HCT116 (cell line): Measurements from ENCODE around the gene COL5A1. TPM values are rescaled to one million over a fixed set of nuclear protein-coding genes. Genes with fewer than 3 reads are reported as not detected.

Experiments
- ATAC-seq: fragments of 200-7000 bp; cut with Tn5 transposase; 2 replicates; pipeline ENCODE4 v1.9.1; 2020; ENCODE audit warnings: mild to moderate bottlenecking, moderate library complexity
- BruUV-seq: library from RNA; stranded (reverse); fragments of 400-500 nt; replicated peaks from 2 replicates; lab custom pipeline; 2021; lab: Mats Ljungman, UMichigan
- CTCF ChIA-PET: fragments of 300-600 bp; sonication (Branson Sonifier 250); formaldehyde crosslinking; loops from one replicate; lab custom pipeline; 2021; ENCODE audit warnings: antibody characterized with exemption; lab: Charles Lee
- POLR2A ChIA-PET: fragments of 300-600, 350-600 bp; sonication (Branson Sonifier 250); formaldehyde crosslinking; loops from one replicate; lab custom pipeline; 2021; ENCODE audit warnings: antibody characterized with exemption; lab: Charles Lee
- RAD21 ChIA-PET, 2 experiments: fragments of 300-600 bp; sonication (Branson Sonifier 250); formaldehyde crosslinking; loops; one replicate each; lab custom pipeline; 2023; ENCODE audit warnings: low total read pairs in 2 of 2; ENCODE audit not compliant: uncharacterized antibody in 2 of 2, unreplicated experiment in 2 of 2, low non-redundant PET in 1 of 2; lab: Charles Lee
- DNase-seq: peaks from one replicate; pipeline ENCODE4 v3.0.0-alpha.2; 2010; ENCODE audit warnings: low read depth, low spot score
- H2AFZ ChIP-seq: fragments of 200-600 bp; shearing (Covaris generic), sonication (generic); 2 replicates; pipeline ENCODE4 v1.6.1; 2017; ENCODE audit warnings: low read depth, mixed run types, mixed read lengths, antibody characterized with exemption, low read length; ENCODE audit not compliant: poor library complexity, severe bottlenecking
- H3K27ac ChIP-seq: 2 replicates; pipeline ENCODE4 v1.5.1; 2012; ENCODE audit warnings: low read depth, low read length
- H3K27me3 ChIP-seq: fragments of 200-600 bp; sonication (generic); 2 replicates; pipeline ENCODE4 v1.6.1; 2016; ENCODE audit warnings: mixed run types, low read length, mixed read lengths; ENCODE audit not compliant: insufficient read depth
- H3K36me3 ChIP-seq, 2 experiments: fragments of 200-500 bp in 1 of 2; fragments of 200-600 bp in 1 of 2; sonication (Bioruptor generic) in 1 of 2; sonication (generic) in 1 of 2; 2 replicates each; pipeline versions ENCODE4 v1.5.1 to v1.6.1; 2014 to 2016; ENCODE audit warnings: low read length in 2 of 2, inconsistent platforms in 1 of 2, mixed read lengths in 1 of 2, mixed run types in 1 of 2; ENCODE audit not compliant: insufficient read depth in 2 of 2, control insufficient read depth in 1 of 2
- H3K4me1 ChIP-seq, 2 experiments: fragments of 200-600 bp in 1 of 2; sonication (generic) in 1 of 2; 2 replicates each; pipeline versions ENCODE4 v1.5.1 to v1.6.1; 2012 to 2017; ENCODE audit warnings: low read length in 2 of 2, inconsistent platforms in 1 of 2, mild to moderate bottlenecking in 1 of 2, mixed read lengths in 1 of 2, mixed run types in 1 of 2, moderate library complexity in 1 of 2; ENCODE audit not compliant: insufficient read depth in 2 of 2, control insufficient read depth in 1 of 2
- H3K4me2 ChIP-seq: fragments of 200-600 bp; sonication (generic); 2 replicates; pipeline ENCODE4 v1.6.1; 2017; ENCODE audit warnings: mixed run types, low read length, mixed read lengths
- H3K4me3 ChIP-seq, 2 experiments: fragments of 200-600 bp in 1 of 2; sonication (generic) in 1 of 2; replicated peaks in 1 of 2; 2 replicates each; pipeline ENCODE4 v1.5.1; 2011 to 2016; ENCODE audit warnings: low read length in 2 of 2, control low read depth in 1 of 2, low read depth in 1 of 2, mild to moderate bottlenecking in 1 of 2, mixed read lengths in 1 of 2, mixed run types in 1 of 2
- H3K79me2 ChIP-seq: fragments of 200-600 bp; sonication (generic); 2 replicates; pipeline ENCODE4 v1.6.1; 2017; ENCODE audit warnings: mild to moderate bottlenecking, mixed run types, low read length, moderate library complexity, mixed read lengths; ENCODE audit not compliant: insufficient read depth
- H3K9ac ChIP-seq: fragments of 200-600 bp; sonication (generic); 2 replicates; pipeline ENCODE4 v1.6.1; 2016; ENCODE audit warnings: low read length, mixed read lengths
- H3K9me2 ChIP-seq: fragments of 200-600 bp; sonication (generic), shearing (Covaris generic); 2 replicates; pipeline ENCODE4 v1.6.1; 2017; ENCODE audit warnings: mixed run types, mild to moderate bottlenecking, moderate library complexity; ENCODE audit not compliant: insufficient read depth
- H3K9me3 ChIP-seq, 2 experiments: fragments of 200-500 bp in 1 of 2; fragments of 200-600 bp in 1 of 2; sonication (Bioruptor generic) in 1 of 2; sonication (generic) in 1 of 2; 2 replicates each; pipeline ENCODE4 v1.6.1; 2014 to 2017; ENCODE audit warnings: low read length in 2 of 2, mixed read lengths in 2 of 2, inconsistent platforms in 1 of 2, low read depth in 1 of 2, mild to moderate bottlenecking in 1 of 2, mixed run types in 1 of 2, moderate library complexity in 1 of 2; ENCODE audit not compliant: control insufficient read depth in 1 of 2, insufficient read depth in 1 of 2
- H4K20me1 ChIP-seq: fragments of 200-600 bp; sonication (generic), shearing (Covaris generic); 2 replicates; pipeline ENCODE4 v1.6.1; 2017; ENCODE audit warnings: mixed run types, mild to moderate bottlenecking, moderate library complexity; ENCODE audit not compliant: insufficient read depth
- CBX3 ChIP-seq: IDR thresholded peaks from 2 replicates; pipeline ENCODE4 v1.6.1; 2012; ENCODE audit warnings: low read depth
- CEBPB ChIP-seq: IDR thresholded peaks from 2 replicates; pipeline ENCODE4 v1.6.1; 2012; ENCODE audit warnings: low read depth
- CTCF ChIP-seq, 3 experiments: fragments of 200-600 bp in 1 of 3; sonication (generic) in 1 of 3; IDR thresholded peaks in 2 of 3; conservative IDR thresholded peaks in 1 of 3; 2 replicates each; pipeline ENCODE4 v1.5.1; 2012 to 2017; ENCODE audit warnings: low read depth in 2 of 3, low read length in 2 of 3, antibody characterized with exemption in 1 of 3, borderline replicate concordance in 1 of 3, control low read depth in 1 of 3, mild to moderate bottlenecking in 1 of 3, mixed read lengths in 1 of 3, mixed run types in 1 of 3, moderate library complexity in 1 of 3; ENCODE audit not compliant: insufficient read depth in 1 of 3
- EGR1 ChIP-seq: IDR thresholded peaks from 2 replicates; pipeline ENCODE4 v1.6.1; 2012; ENCODE audit warnings: low read depth
- ELF1 ChIP-seq: IDR thresholded peaks from 2 replicates; pipeline ENCODE4 v1.6.1; 2012; ENCODE audit warnings: low read depth, borderline replicate concordance
- EZH2phosphoT487 ChIP-seq: fragments of 200-600 bp; IDR thresholded peaks from 2 replicates; pipeline ENCODE4 v1.6.1; 2018; ENCODE audit warnings: antibody characterized with exemption, borderline replicate concordance
- FOSL1 ChIP-seq: IDR thresholded peaks from 2 replicates; pipeline ENCODE4 v1.6.1; 2012; ENCODE audit warnings: low read depth
- MAX ChIP-seq: IDR thresholded peaks from 2 replicates; pipeline ENCODE4 v1.6.1; 2012
- POLR2A ChIP-seq: IDR thresholded peaks from 2 replicates; pipeline ENCODE4 v1.7.0; 2011; ENCODE audit warnings: borderline replicate concordance; ENCODE audit not compliant: insufficient read depth, insufficient read length; ENCODE audit errors: extremely low read depth
- REST ChIP-seq: IDR thresholded peaks from 2 replicates; pipeline ENCODE4 v1.6.1; 2012; ENCODE audit warnings: low read depth
- SIN3A ChIP-seq: IDR thresholded peaks from 2 replicates; pipeline ENCODE4 v1.6.1; 2012; ENCODE audit warnings: low read depth
- SP1 ChIP-seq: IDR thresholded peaks from 2 replicates; pipeline ENCODE4 v1.6.1; 2012; ENCODE audit warnings: low read depth
- SRF ChIP-seq: IDR thresholded peaks from 2 replicates; pipeline ENCODE4 v1.6.1; 2012; ENCODE audit warnings: low read depth
- YY1 ChIP-seq: IDR thresholded peaks from 2 replicates; pipeline ENCODE4 v1.6.1; 2011; ENCODE audit warnings: low read length, low read depth, moderate library complexity, mild to moderate bottlenecking; ENCODE audit not compliant: insufficient replicate concordance; ENCODE audit errors: extremely low read depth
- ZFX ChIP-seq: fragments of 450-650 bp; IDR thresholded peaks from 2 replicates; pipeline ENCODE4 v1.6.1; 2017
- ZNF274 ChIP-seq: fragments of 200-500 bp; sonication (Bioruptor generic); IDR thresholded peaks from 2 replicates; pipeline ENCODE4 v1.6.1; 2014; ENCODE audit warnings: mild to moderate bottlenecking, low read depth, low read length, inconsistent platforms
- intact Hi-C: fragments of 100-400 bp; cut with micrococcal nuclease; formaldehyde crosslinking; loops from 2 replicates; pipeline ENCODE4 v1.10.0; 2022
- total RNA-seq: library from RNA; stranded (reverse); gene quantifications from one replicate; pipeline ENCODE4 v1.2.1, GENCODE V29; 2021; ENCODE audit not compliant: unreplicated experiment

The COL5A1 gene
- total RNA-seq, 1 experiment from 2014 or later: 0.30 TPM

DNA sequence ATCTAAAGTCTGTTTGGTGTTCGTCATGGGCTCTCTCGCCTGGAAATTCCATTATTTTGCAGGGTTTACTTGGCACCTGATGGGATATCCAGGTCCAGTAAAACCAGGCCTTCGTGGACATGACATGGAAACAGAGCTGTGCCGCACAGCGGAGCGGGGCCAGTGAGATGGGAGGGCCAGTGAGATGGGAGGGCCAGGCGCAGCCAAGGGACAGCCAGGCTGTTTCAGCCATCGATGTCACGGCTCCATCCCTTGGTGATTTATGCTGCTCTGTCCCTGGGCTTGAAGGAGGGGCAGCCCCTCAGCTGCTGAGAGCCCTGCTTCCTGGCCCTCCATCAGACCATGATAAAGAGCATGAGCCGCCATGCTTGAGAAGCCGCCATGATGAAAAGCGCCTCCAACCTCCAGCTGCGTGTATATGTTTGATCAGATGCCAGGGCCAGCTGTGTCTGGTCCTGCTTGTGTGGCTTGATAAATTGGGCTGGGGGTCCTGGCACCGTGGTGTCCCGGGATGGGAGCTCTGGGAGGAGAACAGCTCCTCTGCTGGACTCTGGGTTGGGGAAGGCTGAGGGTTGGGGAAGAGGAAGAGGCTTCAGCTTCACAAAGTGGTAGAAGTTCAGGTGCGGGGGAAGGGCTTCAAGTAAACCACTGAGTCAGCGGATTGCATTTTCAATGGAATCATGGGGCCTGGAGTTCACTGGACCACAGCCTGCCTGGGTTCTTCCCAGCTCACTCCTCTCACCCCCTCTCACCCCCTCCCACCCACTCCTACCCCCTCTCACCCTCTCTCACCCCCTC, 6.1 kb upstream of the COL5A1 start:
- Histone ChIP-seq H3K36me3 (no peaks in the 10 kb centered on the region), H3K9me2 (no peaks in the 10 kb centered on the region), H2AFZ (no peak overlapping the region), H3K9me3 (no peaks in the 10 kb centered on the region), H3K79me2 (no peaks in the 10 kb centered on the region), H3K27me3 (no peaks in the 10 kb centered on the region; the same call in 1 of the 2 replicates)
- BruUV-seq: no TSS peak
- RAD21 ChIA-PET: no interaction called here
- ATAC-seq: no peak
- TF ChIP-seq MAX: no peak
- TF ChIP-seq ZNF274: no peak
- TF ChIP-seq ZFX: no peak
- TF ChIP-seq, all 23 proteins: peak for 0
- ChIA-PET CTCF (no interaction called here), POLR2A (no interaction called here)
- no peak overlapping the region for H3K4me3 ChIP-seq
- intact Hi-C loops: no loop called here
- H3K4me2 ChIP-seq: no peak overlapping the region
- H3K4me1 ChIP-seq: no peaks in the 10 kb centered on the region
- H3K9ac ChIP-seq: no peak overlapping the region
- no peak for DNase-seq
- H4K20me1 ChIP-seq: no peaks in the 10 kb centered on the region
- H3K27ac ChIP-seq: no peak overlapping the region

- no peak for DNase-seq
- Histone ChIP-seq H3K4me1 (no peaks in the 10 kb centered on the region), H3K27me3 (no peaks in the 10 kb centered on the region; the same call in 1 of the 2 replicates), H3K9ac (no peak overlapping the region), H3K79me2 (no peaks in the 10 kb centered on the region), H3K4me2 (no peak overlapping the region), H3K9me3 (no peaks in the 10 kb centered on the region), H4K20me1 (no peaks in the 10 kb centered on the region), H3K27ac (no peak overlapping the region), H3K9me2 (no peaks in the 10 kb centered on the region), H3K4me3 (no peak overlapping the region), H3K36me3 (no peaks in the 10 kb centered on the region), H2AFZ (no peak overlapping the region)
- intact Hi-C loops: no loop called here
- ATAC-seq: no peak
- BruUV-seq: no TSS peak
- POLR2A ChIA-PET: no interaction called here
- RAD21 ChIA-PET: no interaction called here
- CTCF ChIA-PET: no interaction called here
- no peak for TF ChIP-seq CBX3
- TF ChIP-seq CTCF (IDR thresholded peaks at IDR 0.05 in 2 of 3, conservative IDR thresholded peaks at IDR 0.05 in 1 of 3; ENCODE audit: borderline replicate concordance in 1 of 3, insufficient read depth in 1 of 3, low read depth in 2 of 3, low read length in 2 of 3): no peak
- TF ChIP-seq REST: no peak
- TF ChIP-seq CEBPB: no peak
- no peak for TF ChIP-seq SP1
- no peak for TF ChIP-seq FOSL1
- TF ChIP-seq POLR2A: no peak
- TF ChIP-seq SIN3A: no peak
- TF ChIP-seq EGR1: no peak
- no peak for TF ChIP-seq ZNF274
- TF ChIP-seq ZFX: no peak
- TF ChIP-seq SRF: no peak
- no peak for TF ChIP-seq ELF1
- TF ChIP-seq EZH2phosphoT487: no peak
- TF ChIP-seq YY1: no peak
These were observed 5.5 kb upstream of the COL5A1 start for GRCh38 chr9:134636149-134636507.
